PC-9 (cell line): ENCODE results near the gene HEPACAM. TPM values are rescaled to one million over a fixed set of nuclear protein-coding genes. Genes with fewer than 3 reads are reported as not detected.

Experiments used
- BruUV-seq: library from RNA; stranded (reverse); fragments of 400-500 nt; replicated peaks from 2 replicates; lab custom pipeline; 2021; lab: Mats Ljungman, UMichigan
- CTCF ChIA-PET: fragments of 300-600 bp; sonication (Branson Sonifier 250); formaldehyde crosslinking; loops from one replicate; lab custom pipeline; 2022; ENCODE audit warnings: antibody characterized with exemption; lab: Charles Lee
- POLR2A ChIA-PET: fragments of 300-600 bp; sonication (Branson Sonifier 250); formaldehyde crosslinking; loops from one replicate; lab custom pipeline; 2022; ENCODE audit warnings: antibody characterized with exemption; ENCODE audit not compliant: unreplicated experiment; lab: Charles Lee
- DNase-seq, 2 experiments: peaks; one replicate each; pipeline versions ENCODE4 v3.0.0 to v3.0.0-alpha.2; 2015 to 2022; ENCODE audit warnings: mixed read lengths in 1 of 2
- H2AFZ ChIP-seq: fragments of 200-600 bp; sonication (generic); 2 replicates; pipeline ENCODE4 v1.8.1; 2017; ENCODE audit warnings: antibody characterized with exemption
- H3F3A ChIP-seq: fragments of 200-600 bp; sonication (generic); 2 replicates; pipeline ENCODE4 v1.8.1; 2017; ENCODE audit warnings: antibody characterized with exemption, mild to moderate bottlenecking, low read depth; ENCODE audit not compliant: insufficient read depth
- H3K27ac ChIP-seq: fragments of 200-600 bp; sonication (generic); 2 replicates; pipeline ENCODE4 v1.6.1; 2016; ENCODE audit warnings: mixed run types
- H3K27me3 ChIP-seq: fragments of 200-600 bp; sonication (generic); 2 replicates; pipeline ENCODE4 v1.6.1; 2016; ENCODE audit warnings: low read depth, mixed run types; ENCODE audit not compliant: insufficient read depth
- H3K36me3 ChIP-seq: fragments of 200-600 bp; sonication (generic); 2 replicates; pipeline ENCODE4 v1.6.1; 2016; ENCODE audit warnings: low read depth, mixed run types
- H3K4me1 ChIP-seq: fragments of 200-600 bp; sonication (generic); replicated peaks from 2 replicates; pipeline ENCODE4 v1.6.1; 2016; ENCODE audit warnings: mixed run types; ENCODE audit not compliant: insufficient read depth
- H3K4me2 ChIP-seq: fragments of 200-600 bp; sonication (generic); 2 replicates; pipeline ENCODE4 v1.6.1; 2017; ENCODE audit warnings: mixed run types
- H3K4me3 ChIP-seq: fragments of 200-600 bp; sonication (generic); 2 replicates; pipeline ENCODE4 v1.6.1; 2016; ENCODE audit warnings: mixed run types
- H3K79me2 ChIP-seq: fragments of 200-600 bp; sonication (generic); 2 replicates; pipeline ENCODE4 v1.6.1; 2017; ENCODE audit warnings: low read depth, mixed run types
- H3K9me2 ChIP-seq: fragments of 200-600 bp; sonication (generic); 2 replicates; pipeline ENCODE4 v1.8.1; 2017; ENCODE audit warnings: mild to moderate bottlenecking; ENCODE audit not compliant: insufficient read depth
- H3K9me3 ChIP-seq: fragments of 200-600 bp; sonication (generic); 2 replicates; pipeline ENCODE4 v1.8.1; 2016; ENCODE audit warnings: low read depth; ENCODE audit not compliant: insufficient read depth
- H4K20me1 ChIP-seq: fragments of 200-600 bp; sonication (generic); 2 replicates; pipeline ENCODE4 v1.8.1; 2017; ENCODE audit not compliant: insufficient read depth
- CTCF ChIP-seq: fragments of 200-600 bp; sonication (generic); conservative IDR thresholded peaks from 2 replicates; pipeline ENCODE4 v1.6.1; 2017; ENCODE audit warnings: mixed run types, antibody characterized with exemption, mild to moderate bottlenecking, moderate library complexity
- EZH2 ChIP-seq: fragments of 200-600 bp; sonication (generic); IDR thresholded peaks from 2 replicates; pipeline ENCODE4 v1.8.0; 2017; ENCODE audit warnings: antibody characterized with exemption, low read depth
- intact Hi-C: fragments of 100-400 bp; cut with micrococcal nuclease; formaldehyde crosslinking; loops from one replicate; pipeline ENCODE4 v1.10.0; 2022; ENCODE audit not compliant: unreplicated experiment
- total RNA-seq: library from RNA; stranded (reverse); gene quantifications from 2 replicates; pipeline ENCODE4 v1.2.3, GENCODE V29; 2021

The HEPACAM gene
- total RNA-seq, 1 experiment from 2014 or later, result not detected

GRCh38 chr11:124943254-124943616 is 7.4 kb upstream of the HEPACAM start:
- no peak for DNase-seq
- ChIA-PET CTCF (no interaction called here), POLR2A (no interaction called here)
- H3K79me2 ChIP-seq, result no peaks in the 10 kb centered on the region
- no peak for TF ChIP-seq CTCF
- TF ChIP-seq EZH2, result no peak
- no peak overlapping the region for H2AFZ ChIP-seq
- no peaks in the 10 kb centered on the region for H3K9me3 ChIP-seq
- no peak overlapping the region for H3K27ac ChIP-seq
- no peaks in the 10 kb centered on the region for H3F3A ChIP-seq
- H3K4me3 ChIP-seq, result no peak overlapping the region
- no TSS peak for BruUV-seq
- no peaks in the 10 kb centered on the region for H3K9me2 ChIP-seq
- H3K27me3 ChIP-seq, result peaks cover 6% of the 10 kb centered on the region; the same call in 1 of the 2 replicates
- intact Hi-C loops, result no loop called here
- no peaks in the 10 kb centered on the region for H3K36me3 ChIP-seq
- H3K4me1 ChIP-seq, result 0 out of 2 replicates have a peak, but pooled peaks cover 4% of the 10 kb centered on the region
- H3K4me2 ChIP-seq, result no peak overlapping the region
- no peaks in the 10 kb centered on the region for H4K20me1 ChIP-seq

- intact Hi-C loops, result no loop called here
- ChIA-PET CTCF (no interaction called here), POLR2A (no interaction called here)
- H2AFZ ChIP-seq, result no peak overlapping the region
- no peaks in the 10 kb centered on the region for H3K36me3 ChIP-seq
- H3F3A ChIP-seq, result no peaks in the 10 kb centered on the region
- no peaks in the 10 kb centered on the region for H4K20me1 ChIP-seq
- H3K9me3 ChIP-seq, result no peaks in the 10 kb centered on the region
- H3K4me2 ChIP-seq, result no peak overlapping the region
- H3K27ac ChIP-seq, result no peak overlapping the region
- DNase-seq, result no peak
- H3K9me2 ChIP-seq, result no peaks in the 10 kb centered on the region
- 0 out of 2 replicates have a peak, but pooled peaks cover 4% of the 10 kb centered on the region for H3K4me1 ChIP-seq
- no peak overlapping the region for H3K4me3 ChIP-seq
- H3K27me3 ChIP-seq, result peaks cover 8% of the 10 kb centered on the region; the same call in 1 of the 2 replicates
- no peak for TF ChIP-seq EZH2
- TF ChIP-seq CTCF, result no peak
- no peaks in the 10 kb centered on the region for H3K79me2 ChIP-seq
- no TSS peak for BruUV-seq
Measured at GRCh38 chr11:124942466-124943253, 6.8 kb upstream of the HEPACAM start.

GRCh38 chr11:124941703-124942102 is 5.9 kb upstream of the HEPACAM start:
- no peaks in the 10 kb centered on the region for H3K79me2 ChIP-seq
- H2AFZ ChIP-seq, result no peak overlapping the region
- 0 out of 2 replicates have a peak, but pooled peaks cover under 1% of the 10 kb centered on the region for H3K4me1 ChIP-seq
- POLR2A ChIA-PET, result interaction anchor here (0.7 kb wide), 1 partner anchor 12 kb away, joined by 3 read pairs; no protein-coding TSS in a partner anchor
- peaks cover 17% of the 10 kb centered on the region; the same call in 1 of the 2 replicates for H3K27me3 ChIP-seq
- no peaks in the 10 kb centered on the region for H4K20me1 ChIP-seq
- H3K36me3 ChIP-seq, result no peaks in the 10 kb centered on the region
- H3K4me2 ChIP-seq, result no peak overlapping the region
- TF ChIP-seq EZH2 (no peak), CTCF (no peak)
- H3K4me3 ChIP-seq, result no peak overlapping the region
- no TSS peak for BruUV-seq
- no peaks in the 10 kb centered on the region for H3K9me3 ChIP-seq
- H3K9me2 ChIP-seq, result no peaks in the 10 kb centered on the region
- no peak for DNase-seq
- intact Hi-C loops, result no loop called here
- H3F3A ChIP-seq, result no peaks in the 10 kb centered on the region
- CTCF ChIA-PET, result no interaction called here
- H3K27ac ChIP-seq, result no peak overlapping the region
